Activated CD8-positive, alpha-beta T cell treated with anti-CD3 and anti-CD28 coated beads for 36 hours (primary cell): ENCODE results near the gene NKG7. TPM values are rescaled to one million over a fixed set of nuclear protein-coding genes. Genes with fewer than 3 reads are reported as not detected.
A peak's percentile ranks its signal among the peaks of the same experiment; 100 is the strongest.

ENCODE experiments used
- ATAC-seq: fragments of 200-7000 bp; cut with Tn5 transposase; one replicate; pipeline ENCODE4 v1.10.0; 2021; ENCODE audit warnings: mild to moderate bottlenecking, moderate library complexity
- CTCF ChIA-PET: fragments of 350-600 bp; sonication (Branson Sonifier 250); formaldehyde crosslinking; loops from one replicate; lab custom pipeline; 2021; ENCODE audit warnings: antibody characterized with exemption; lab: Charles Lee
- POLR2A ChIA-PET: fragments of 350-600 bp; sonication (Branson Sonifier 250); formaldehyde crosslinking; loops from one replicate; lab custom pipeline; 2021; ENCODE audit warnings: antibody characterized with exemption; lab: Charles Lee
- DNase-seq: peaks from one replicate; pipeline ENCODE4 v3.0.0-alpha.2; 2020
- H3K27ac Mint-ChIP-seq: one replicate; pipeline ENCODE4 v1.8.0; 2021; ENCODE audit warnings: mild to moderate bottlenecking, mixed read lengths
- H3K27me3 Mint-ChIP-seq: one replicate; pipeline ENCODE4 v1.8.0; 2021; ENCODE audit warnings: mixed read lengths
- H3K36me3 Mint-ChIP-seq: one replicate; pipeline ENCODE4 v1.8.0; 2021; ENCODE audit warnings: low read depth, mixed read lengths
- H3K4me1 Mint-ChIP-seq: one replicate; pipeline ENCODE4 v1.8.0; 2021; ENCODE audit warnings: low read depth, mixed read lengths
- H3K4me3 Mint-ChIP-seq: one replicate; pipeline ENCODE4 v1.8.0; 2021; ENCODE audit warnings: mild to moderate bottlenecking, moderate library complexity, mixed read lengths
- H3K9me3 Mint-ChIP-seq: one replicate; pipeline ENCODE4 v1.8.0; 2021; ENCODE audit warnings: mixed read lengths
- CTCF ChIP-seq: fragments of 200-600 bp; IDR thresholded peaks from one replicate; pipeline ENCODE4 v1.8.0; 2022; ENCODE audit warnings: antibody characterized with exemption, mild to moderate bottlenecking
- intact Hi-C: fragments of 100-400 bp; cut with micrococcal nuclease; formaldehyde crosslinking; loops from one replicate; pipeline ENCODE4 v1.10.0; 2022
- total RNA-seq, 2 experiments: library from RNA; stranded (reverse); gene quantifications; one replicate each; pipeline ENCODE4 v1.2.3, GENCODE V29; 2021

The NKG7 gene
- total RNA-seq, 2 experiments from 2014 or later, result 258 to 283 TPM

- no peak for DNase-seq
- intact Hi-C loops, result loop anchor here (10.0 kb wide), 1 partner anchor 94 kb away; no protein-coding TSS in a partner anchor
- no peak for ATAC-seq
- ChIA-PET POLR2A (no interaction called here), CTCF (no interaction called here)
- TF ChIP-seq CTCF, result no peak
- Mint-ChIP-seq H3K36me3 (peaks cover 11% of the 10 kb centered on the region), H3K27me3 (peaks cover 38% of the 10 kb centered on the region), H3K27ac (no peak overlapping the region), H3K9me3 (no peaks in the 10 kb centered on the region), H3K4me1 (peaks cover 9% of the 10 kb centered on the region), H3K4me3 (no peak overlapping the region)
These were observed 42.1 kb downstream of the NKG7 start for GRCh38 chr19:51330366-51330765.

GRCh38 chr19:51329411-51329810, 43.0 kb downstream of the NKG7 start:
- peaks cover 42% of the 10 kb centered on the region for H3K27me3 Mint-ChIP-seq

GRCh38 chr19:51327066-51328001, 45.1 kb downstream of the NKG7 start:
- H3K27me3 Mint-ChIP-seq, result peaks cover 58% of the 10 kb centered on the region
- H3K4me3 Mint-ChIP-seq, result peak overlapping the region; percentile 58
- no peaks in the 10 kb centered on the region for H3K9me3 Mint-ChIP-seq
- ATAC-seq (peak; percentile 92), DNase-seq (peak; percentile 80)
- ChIA-PET CTCF (no interaction called here), POLR2A (no interaction called here)
- peaks cover 11% of the 10 kb centered on the region for H3K36me3 Mint-ChIP-seq
- no peak overlapping the region for H3K27ac Mint-ChIP-seq
- TF ChIP-seq CTCF, result peak; percentile 4
- H3K4me1 Mint-ChIP-seq, result peaks cover 9% of the 10 kb centered on the region
- intact Hi-C loops, result no loop called here

More at GRCh38 chr19:51329411-51329810, 43.0 kb downstream of the NKG7 start:
- POLR2A ChIA-PET, result no interaction called here
- Mint-ChIP-seq H3K4me1 (peaks cover 9% of the 10 kb centered on the region), H3K36me3 (peaks cover 11% of the 10 kb centered on the region), H3K27ac (no peak overlapping the region), H3K9me3 (no peaks in the 10 kb centered on the region), H3K4me3 (no peak overlapping the region)
- ATAC-seq (no peak), DNase-seq (no peak)
- TF ChIP-seq CTCF, result no peak
- intact Hi-C loops, result no loop called here
- CTCF ChIA-PET, result interaction anchor here (1.7 kb wide), 1 partner anchor 30 kb away, joined by 3 read pairs; no protein-coding TSS in a partner anchor

GRCh38 chr19:51326216-51327065, 46.0 kb downstream of the NKG7 start:
- intact Hi-C loops, result no loop called here
- POLR2A ChIA-PET, result no interaction called here
- ATAC-seq, result no peak
- H3K27me3 Mint-ChIP-seq, result peaks cover 56% of the 10 kb centered on the region
- no peak overlapping the region for H3K4me3 Mint-ChIP-seq
- no peaks in the 10 kb centered on the region for H3K9me3 Mint-ChIP-seq
- no peak for DNase-seq
- CTCF ChIA-PET, result no interaction called here
- no peak overlapping the region for H3K27ac Mint-ChIP-seq
- no peak for TF ChIP-seq CTCF
- H3K36me3 Mint-ChIP-seq, result peaks cover 4% of the 10 kb centered on the region
- H3K4me1 Mint-ChIP-seq, result peaks cover 9% of the 10 kb centered on the region
